HepG2 (cell line): ENCODE data around the gene ZSCAN4.

ENCODE experiments used
- CREM ChIP-seq, 2 experiments: sonication (generic) in 1 of 2; formaldehyde crosslinking in 1 of 2; IDR thresholded peaks; 2 replicates each; pipeline versions ENCODE4 v1.4.0 to v1.6.1; 2016 to 2020; ENCODE audit warnings: antibody characterized with exemption in 1 of 2, mild to moderate bottlenecking in 1 of 2, missing genetic modification reagents in 1 of 2
- JUN ChIP-seq: sonication (generic); formaldehyde crosslinking; IDR thresholded peaks from 2 replicates; pipeline ENCODE4 v1.4.0; 2020; ENCODE audit warnings: mild to moderate bottlenecking, missing genetic modification reagents
- RNF219 ChIP-seq: sonication (generic); formaldehyde crosslinking; IDR thresholded peaks from 2 replicates; pipeline ENCODE4 v1.5.0; 2020; ENCODE audit warnings: mild to moderate bottlenecking, missing genetic modification reagents

- TF ChIP-seq JUN (CRISPR knock-in tag) (no peak), CREM (IDR thresholded peaks at IDR 0.05) (no peak), CREM (CRISPR knock-in tag; IDR thresholded peaks at IDR 0.05) (no peak), RNF219 (CRISPR knock-in tag) (no peak)
Observed at GRCh38 chr19:57665261-57665806, 3.4 kb upstream of the ZSCAN4 start.
